PC-9 (cell line): Measurements from ENCODE around the gene GPHN.

Experiments
- CTCF ChIP-seq: fragments of 200-600 bp; sonication (generic); conservative IDR thresholded peaks from 2 replicates; pipeline ENCODE4 v1.6.1; 2017; ENCODE audit warnings: mixed run types, antibody characterized with exemption, mild to moderate bottlenecking, moderate library complexity
- EZH2 ChIP-seq: fragments of 200-600 bp; sonication (generic); IDR thresholded peaks from 2 replicates; pipeline ENCODE4 v1.8.0; 2017; ENCODE audit warnings: antibody characterized with exemption, low read depth

DNA sequence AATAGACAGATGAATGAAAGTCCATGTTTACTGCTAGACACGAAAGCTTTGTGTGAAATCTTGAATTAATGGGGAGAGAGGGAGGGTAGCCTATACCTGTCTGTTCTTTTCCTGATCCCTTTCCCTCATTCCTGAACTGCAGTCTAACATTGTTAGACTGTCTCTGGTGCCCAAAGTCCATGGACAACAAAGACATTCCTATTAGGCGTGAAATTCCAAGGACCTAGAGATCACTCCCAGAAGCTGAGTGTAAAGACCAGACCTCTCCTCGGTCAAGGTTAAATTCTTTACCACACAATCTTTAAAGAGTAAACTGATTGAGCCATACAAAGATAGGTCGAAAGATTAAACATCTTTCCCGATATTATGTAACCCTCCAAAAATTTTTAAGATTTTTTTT is 410.6 kb downstream of the GPHN start:
- TF ChIP-seq CTCF = no peak
- TF ChIP-seq EZH2 = no peak
